Panc1 (cell line): ENCODE results near the gene RBPJL. TPM values are rescaled to one million over a fixed set of nuclear protein-coding genes. Genes with fewer than 3 reads are reported as not detected.

Experiments
- ATAC-seq: fragments of 200-7000 bp; cut with Tn5 transposase; 2 replicates; pipeline ENCODE4 v1.9.1; 2020; ENCODE audit warnings: mild to moderate bottlenecking, moderate library complexity
- BruUV-seq: library from RNA; stranded (reverse); fragments of 400-500 nt; replicated peaks from 2 replicates; lab custom pipeline; 2021; lab: Mats Ljungman, UMichigan
- CTCF ChIA-PET: fragments of 300-600 bp; sonication (Branson Sonifier 250); formaldehyde crosslinking; loops from one replicate; lab custom pipeline; 2022; ENCODE audit warnings: antibody characterized with exemption; lab: Charles Lee
- POLR2A ChIA-PET: fragments of 300-600 bp; sonication (Branson Sonifier 250); formaldehyde crosslinking; loops from one replicate; lab custom pipeline; 2022; ENCODE audit warnings: antibody characterized with exemption; lab: Charles Lee
- DNase-seq: peaks from one replicate; pipeline ENCODE4 v3.0.0-alpha.2; 2010; ENCODE audit warnings: low read depth, low spot score
- H3K27ac ChIP-seq: 2 replicates; pipeline ENCODE4 v1.5.1; 2011; ENCODE audit warnings: mild to moderate bottlenecking, low read length, inconsistent platforms
- H3K27me3 ChIP-seq: fragments of 200-500 bp; sonication (Bioruptor generic); 2 replicates; pipeline ENCODE4 v1.6.0; 2014; ENCODE audit warnings: low read length, inconsistent platforms; ENCODE audit not compliant: control insufficient read depth, insufficient read depth
- H3K36me3 ChIP-seq: fragments of 200-500 bp; sonication (Bioruptor generic); 2 replicates; pipeline ENCODE4 v1.5.1; 2014; ENCODE audit warnings: inconsistent platforms, mild to moderate bottlenecking, low read length, moderate library complexity; ENCODE audit not compliant: control insufficient read depth, insufficient read depth
- H3K4me1 ChIP-seq: 2 replicates; pipeline ENCODE4 v1.5.1; 2011; ENCODE audit warnings: inconsistent platforms, mild to moderate bottlenecking, low read length, moderate library complexity; ENCODE audit not compliant: control insufficient read depth, insufficient read depth
- H3K4me3 ChIP-seq, 2 experiments: 2 replicates each; pipeline ENCODE4 v1.5.1; 2011 to 2012; ENCODE audit warnings: low read depth in 2 of 2, low read length in 2 of 2, mild to moderate bottlenecking in 2 of 2, inconsistent platforms in 1 of 2, moderate library complexity in 1 of 2
- H3K9me3 ChIP-seq: fragments of 200-500 bp; sonication (Bioruptor generic); 2 replicates; pipeline ENCODE4 v1.5.1; 2014; ENCODE audit warnings: low read depth, mild to moderate bottlenecking, inconsistent platforms, low read length, moderate library complexity; ENCODE audit not compliant: control insufficient read depth, insufficient read depth
- POLR2AphosphoS5 ChIP-seq: IDR thresholded peaks from 2 replicates; pipeline ENCODE4 v1.6.1; 2012; ENCODE audit warnings: mild to moderate bottlenecking, low read depth, low read length, moderate library complexity
- SIN3A ChIP-seq: IDR thresholded peaks from 2 replicates; pipeline ENCODE4 v1.6.1; 2012; ENCODE audit warnings: low read depth, mild to moderate bottlenecking, low read length, moderate library complexity, borderline replicate concordance; ENCODE audit not compliant: insufficient read depth
- TCF7L2 ChIP-seq: IDR thresholded peaks from 2 replicates; pipeline ENCODE4 v1.6.1; 2011; ENCODE audit warnings: mild to moderate bottlenecking, low read depth, low read length, inconsistent platforms
- in situ Hi-C: cut with HindIII; loops from 2 replicates; pipeline ENCODE4 v1.10.0; 2016; ENCODE audit warnings: low sequenced_read_pairs, low pct_unique_long_range_greater_than_20kb
- intact Hi-C: fragments of 100-400 bp; cut with micrococcal nuclease; formaldehyde crosslinking; loops from one replicate; pipeline ENCODE4 v1.10.0; 2022; ENCODE audit not compliant: unreplicated experiment
- total RNA-seq: library from RNA; stranded (reverse); gene quantifications from one replicate; pipeline ENCODE4 v1.2.1, GENCODE V29; 2021; ENCODE audit not compliant: unreplicated experiment
- TF ChIP-seq, protein P1 (sequence below): fragments of 450-650 bp; IDR thresholded peaks from 2 replicates; pipeline ENCODE4 v1.5.1; 2017; ENCODE audit warnings: mild to moderate bottlenecking
- TF ChIP-seq, protein P2 (sequence below), 2 experiments: IDR thresholded peaks; 2 replicates each; pipeline ENCODE4 v1.6.1; 2011 to 2012; ENCODE audit warnings: low read depth in 2 of 2, control low read depth in 1 of 2, low read length in 1 of 2, mild to moderate bottlenecking in 1 of 2, moderate library complexity in 1 of 2; ENCODE audit not compliant: insufficient read depth in 1 of 2

The RBPJL gene
- total RNA-seq, 1 experiment from 2014 or later: 0.18 TPM

DNA sequence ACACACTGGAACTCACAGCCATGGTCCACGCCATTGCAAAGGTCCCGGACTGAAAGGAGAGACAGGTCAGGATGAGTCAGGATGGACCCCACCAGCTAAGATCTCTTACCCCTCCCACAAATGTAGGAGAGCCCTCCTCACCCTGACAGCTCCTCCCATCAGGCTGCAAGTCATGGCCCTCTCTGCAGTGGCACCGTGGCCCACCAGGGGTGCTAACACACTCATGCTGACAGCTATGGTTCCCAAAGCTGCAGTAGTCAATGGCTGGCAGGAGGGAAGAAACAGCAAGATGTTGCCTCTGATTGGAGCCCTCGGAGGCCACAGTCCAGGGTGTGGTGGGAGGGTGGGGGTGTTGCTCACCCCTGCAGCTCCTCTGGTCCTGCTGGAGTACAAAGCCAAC lies 5.7 kb upstream of the RBPJL start:
- ATAC-seq (peak; percentile 85), DNase-seq (no peak)
- TF ChIP-seq, protein P1, sequence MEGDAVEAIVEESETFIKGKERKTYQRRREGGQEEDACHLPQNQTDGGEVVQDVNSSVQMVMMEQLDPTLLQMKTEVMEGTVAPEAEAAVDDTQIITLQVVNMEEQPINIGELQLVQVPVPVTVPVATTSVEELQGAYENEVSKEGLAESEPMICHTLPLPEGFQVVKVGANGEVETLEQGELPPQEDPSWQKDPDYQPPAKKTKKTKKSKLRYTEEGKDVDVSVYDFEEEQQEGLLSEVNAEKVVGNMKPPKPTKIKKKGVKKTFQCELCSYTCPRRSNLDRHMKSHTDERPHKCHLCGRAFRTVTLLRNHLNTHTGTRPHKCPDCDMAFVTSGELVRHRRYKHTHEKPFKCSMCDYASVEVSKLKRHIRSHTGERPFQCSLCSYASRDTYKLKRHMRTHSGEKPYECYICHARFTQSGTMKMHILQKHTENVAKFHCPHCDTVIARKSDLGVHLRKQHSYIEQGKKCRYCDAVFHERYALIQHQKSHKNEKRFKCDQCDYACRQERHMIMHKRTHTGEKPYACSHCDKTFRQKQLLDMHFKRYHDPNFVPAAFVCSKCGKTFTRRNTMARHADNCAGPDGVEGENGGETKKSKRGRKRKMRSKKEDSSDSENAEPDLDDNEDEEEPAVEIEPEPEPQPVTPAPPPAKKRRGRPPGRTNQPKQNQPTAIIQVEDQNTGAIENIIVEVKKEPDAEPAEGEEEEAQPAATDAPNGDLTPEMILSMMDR: peak; percentile 57
- no peak for TF ChIP-seq SIN3A
- in situ Hi-C loops (no loop called here), intact Hi-C loops (no loop called here)
- no peaks in the 10 kb centered on the region for H3K4me1 ChIP-seq
- H3K9me3 ChIP-seq: no peaks in the 10 kb centered on the region
- ChIA-PET POLR2A (no interaction called here), CTCF (interaction anchor here (0.6 to 0.9 kb wide), 3 partner anchors 24 to 163 kb away, joined by 3 to 7 read pairs (median 6); no protein-coding TSS in a partner anchor)
- no TSS peak for BruUV-seq
- H3K36me3 ChIP-seq: no peaks in the 10 kb centered on the region
- no peak overlapping the region for H3K4me3 ChIP-seq
- no peaks in the 10 kb centered on the region for H3K27me3 ChIP-seq
- H3K27ac ChIP-seq: no peak overlapping the region

DNA sequence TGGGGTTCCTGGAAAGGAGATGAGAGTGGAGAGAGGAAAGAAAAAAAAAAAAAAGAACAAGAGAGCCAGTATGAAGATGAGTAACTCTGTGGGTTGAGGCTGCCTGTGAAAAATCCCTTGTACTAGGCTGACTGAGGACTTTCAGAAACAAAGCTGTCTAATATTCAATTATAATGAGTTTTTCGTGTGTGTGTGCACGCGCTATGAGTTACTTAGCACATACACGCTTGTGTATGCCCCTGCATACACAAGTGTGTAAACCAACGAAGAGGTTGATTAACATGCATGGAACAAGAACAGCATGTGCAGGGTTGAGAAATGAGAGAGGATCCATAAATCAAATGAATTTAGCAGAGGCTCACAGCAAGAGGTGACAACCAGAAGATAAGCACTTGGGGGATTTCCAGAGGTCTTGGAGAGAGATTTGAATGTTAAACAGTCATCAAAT lies 4.8 kb upstream of the RBPJL start:
- CTCF ChIA-PET: interaction anchor here (1.9 kb wide), 1 partner anchor 8 kb away, joined by 10 read pairs; no protein-coding TSS in a partner anchor
- BruUV-seq: no TSS peak
- H3K4me1 ChIP-seq: no peaks in the 10 kb centered on the region
- no peaks in the 10 kb centered on the region for H3K9me3 ChIP-seq
- no peaks in the 10 kb centered on the region for H3K27me3 ChIP-seq
- DNase-seq (no peak), ATAC-seq (no peak)
- H3K27ac ChIP-seq: no peak overlapping the region
- POLR2A ChIA-PET: interaction anchor here (0.8 kb wide), 1 partner anchor 199 kb away, joined by 4 read pairs; no protein-coding TSS in a partner anchor
- H3K4me3 ChIP-seq: no peak overlapping the region
- intact Hi-C loops: no loop called here
- H3K36me3 ChIP-seq: no peaks in the 10 kb centered on the region
- in situ Hi-C loops: no loop called here
- TF ChIP-seq POLR2AphosphoS5 (no peak), TCF7L2 (no peak)
- TF ChIP-seq, protein P2, sequence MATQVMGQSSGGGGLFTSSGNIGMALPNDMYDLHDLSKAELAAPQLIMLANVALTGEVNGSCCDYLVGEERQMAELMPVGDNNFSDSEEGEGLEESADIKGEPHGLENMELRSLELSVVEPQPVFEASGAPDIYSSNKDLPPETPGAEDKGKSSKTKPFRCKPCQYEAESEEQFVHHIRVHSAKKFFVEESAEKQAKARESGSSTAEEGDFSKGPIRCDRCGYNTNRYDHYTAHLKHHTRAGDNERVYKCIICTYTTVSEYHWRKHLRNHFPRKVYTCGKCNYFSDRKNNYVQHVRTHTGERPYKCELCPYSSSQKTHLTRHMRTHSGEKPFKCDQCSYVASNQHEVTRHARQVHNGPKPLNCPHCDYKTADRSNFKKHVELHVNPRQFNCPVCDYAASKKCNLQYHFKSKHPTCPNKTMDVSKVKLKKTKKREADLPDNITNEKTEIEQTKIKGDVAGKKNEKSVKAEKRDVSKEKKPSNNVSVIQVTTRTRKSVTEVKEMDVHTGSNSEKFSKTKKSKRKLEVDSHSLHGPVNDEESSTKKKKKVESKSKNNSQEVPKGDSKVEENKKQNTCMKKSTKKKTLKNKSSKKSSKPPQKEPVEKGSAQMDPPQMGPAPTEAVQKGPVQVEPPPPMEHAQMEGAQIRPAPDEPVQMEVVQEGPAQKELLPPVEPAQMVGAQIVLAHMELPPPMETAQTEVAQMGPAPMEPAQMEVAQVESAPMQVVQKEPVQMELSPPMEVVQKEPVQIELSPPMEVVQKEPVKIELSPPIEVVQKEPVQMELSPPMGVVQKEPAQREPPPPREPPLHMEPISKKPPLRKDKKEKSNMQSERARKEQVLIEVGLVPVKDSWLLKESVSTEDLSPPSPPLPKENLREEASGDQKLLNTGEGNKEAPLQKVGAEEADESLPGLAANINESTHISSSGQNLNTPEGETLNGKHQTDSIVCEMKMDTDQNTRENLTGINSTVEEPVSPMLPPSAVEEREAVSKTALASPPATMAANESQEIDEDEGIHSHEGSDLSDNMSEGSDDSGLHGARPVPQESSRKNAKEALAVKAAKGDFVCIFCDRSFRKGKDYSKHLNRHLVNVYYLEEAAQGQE (IDR thresholded peaks at IDR 0.05; ENCODE audit: insufficient read depth in 1 of 2, low read depth in 2 of 2, low read length in 1 of 2): no peak
